Fibroblast of pulmonary artery (primary cell): ENCODE results near the gene MVB12B.

Experiments used
- DNase-seq: peaks from one replicate; pipeline ENCODE4 v3.0.0-alpha.2; 2010; ENCODE audit warnings: low read depth
- H3K4me3 ChIP-seq: replicated peaks from 2 replicates; pipeline ENCODE4 v1.5.1; 2011; ENCODE audit warnings: low read depth, mild to moderate bottlenecking, control low read depth, low read length, moderate library complexity
- TF ChIP-seq, protein P1 (sequence below): IDR thresholded peaks from 2 replicates; pipeline ENCODE4 v1.5.1; 2011; ENCODE audit warnings: mild to moderate bottlenecking, control low read depth, low read length, inconsistent platforms; ENCODE audit errors: missing control alignments

MVB12B gene

DNA sequence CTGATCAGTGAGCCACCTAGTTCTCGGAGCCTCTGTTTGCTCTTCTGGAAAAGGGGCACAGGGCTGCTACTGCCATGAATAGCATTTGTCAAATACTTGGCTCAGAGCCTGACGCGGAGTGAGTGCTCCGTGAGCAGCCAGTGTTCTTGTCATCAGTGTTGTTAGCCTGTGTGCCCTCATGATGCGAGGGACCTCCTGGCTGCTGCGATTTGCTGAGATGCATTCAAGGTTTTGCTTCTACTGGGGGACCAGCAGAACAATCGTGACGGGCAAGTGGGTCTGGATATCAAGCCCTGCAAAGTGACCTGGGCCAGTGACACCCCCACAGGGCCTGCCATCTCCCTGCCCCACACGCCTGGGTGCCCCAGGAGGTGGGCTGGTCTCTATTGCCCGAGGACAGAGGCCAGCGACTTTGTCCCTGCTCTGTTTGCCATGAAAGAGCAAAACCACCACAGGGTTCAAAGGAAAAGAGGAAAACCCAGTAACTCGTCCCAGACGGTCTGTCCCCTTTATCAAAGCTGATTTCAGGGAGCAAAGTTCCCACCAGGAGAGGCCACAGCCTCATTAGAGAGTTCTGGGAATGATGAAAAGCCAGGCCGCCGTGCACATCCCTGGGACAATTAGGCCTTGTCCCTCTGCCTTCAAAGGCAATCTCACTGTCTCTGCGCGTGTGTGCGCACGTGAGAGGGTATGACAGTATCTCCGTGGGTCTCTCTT lies 200.6 kb downstream of the MVB12B start:
- no peak overlapping the region for H3K4me3 ChIP-seq
- TF ChIP-seq, protein P1, sequence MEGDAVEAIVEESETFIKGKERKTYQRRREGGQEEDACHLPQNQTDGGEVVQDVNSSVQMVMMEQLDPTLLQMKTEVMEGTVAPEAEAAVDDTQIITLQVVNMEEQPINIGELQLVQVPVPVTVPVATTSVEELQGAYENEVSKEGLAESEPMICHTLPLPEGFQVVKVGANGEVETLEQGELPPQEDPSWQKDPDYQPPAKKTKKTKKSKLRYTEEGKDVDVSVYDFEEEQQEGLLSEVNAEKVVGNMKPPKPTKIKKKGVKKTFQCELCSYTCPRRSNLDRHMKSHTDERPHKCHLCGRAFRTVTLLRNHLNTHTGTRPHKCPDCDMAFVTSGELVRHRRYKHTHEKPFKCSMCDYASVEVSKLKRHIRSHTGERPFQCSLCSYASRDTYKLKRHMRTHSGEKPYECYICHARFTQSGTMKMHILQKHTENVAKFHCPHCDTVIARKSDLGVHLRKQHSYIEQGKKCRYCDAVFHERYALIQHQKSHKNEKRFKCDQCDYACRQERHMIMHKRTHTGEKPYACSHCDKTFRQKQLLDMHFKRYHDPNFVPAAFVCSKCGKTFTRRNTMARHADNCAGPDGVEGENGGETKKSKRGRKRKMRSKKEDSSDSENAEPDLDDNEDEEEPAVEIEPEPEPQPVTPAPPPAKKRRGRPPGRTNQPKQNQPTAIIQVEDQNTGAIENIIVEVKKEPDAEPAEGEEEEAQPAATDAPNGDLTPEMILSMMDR, result no peak
- no peak for DNase-seq

DNA sequence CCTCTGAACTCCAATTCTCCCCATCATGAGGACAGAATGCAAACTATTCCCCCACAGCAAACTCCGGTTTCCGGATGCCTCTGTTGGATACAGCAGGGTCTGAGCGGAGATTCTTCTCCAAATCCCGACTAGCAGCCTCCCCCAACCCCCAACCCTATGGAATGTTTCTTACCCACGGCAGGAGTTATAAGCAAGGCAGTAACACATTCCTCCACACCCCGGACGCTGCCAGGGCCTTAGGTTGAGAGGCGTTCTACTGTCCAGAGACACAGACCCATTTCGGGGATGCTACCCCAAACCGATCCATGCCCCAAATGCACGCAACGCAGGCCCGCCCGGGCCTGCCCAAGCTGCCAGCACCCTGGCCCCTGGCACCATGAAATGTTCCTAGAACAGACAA lies 201.5 kb downstream of the MVB12B start:
- no peak for DNase-seq
- no peak overlapping the region for H3K4me3 ChIP-seq
- TF ChIP-seq, protein P1, result no peak

DNA sequence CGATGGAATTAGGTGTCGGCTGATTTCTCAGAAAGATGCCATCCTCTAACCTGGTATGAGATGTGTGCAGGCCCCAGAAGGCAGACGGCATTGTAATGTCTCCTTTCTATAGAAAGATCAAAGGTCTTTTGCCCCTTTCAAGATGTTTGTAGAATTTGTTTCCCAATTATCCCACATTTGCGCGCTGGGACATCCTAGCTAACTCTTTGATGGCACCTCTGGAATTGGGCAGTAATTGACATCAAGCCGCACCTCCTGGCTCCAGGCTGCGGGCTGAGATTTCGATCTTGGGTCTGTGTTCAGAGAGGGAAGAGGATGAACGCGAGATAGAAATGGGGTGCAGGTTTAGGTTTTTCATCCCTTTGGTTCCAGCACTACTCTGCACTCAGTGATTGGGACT lies 202.3 kb downstream of the MVB12B start:
- TF ChIP-seq, protein P1, result no peak
- DNase-seq, result no peak
- no peak overlapping the region for H3K4me3 ChIP-seq

DNA sequence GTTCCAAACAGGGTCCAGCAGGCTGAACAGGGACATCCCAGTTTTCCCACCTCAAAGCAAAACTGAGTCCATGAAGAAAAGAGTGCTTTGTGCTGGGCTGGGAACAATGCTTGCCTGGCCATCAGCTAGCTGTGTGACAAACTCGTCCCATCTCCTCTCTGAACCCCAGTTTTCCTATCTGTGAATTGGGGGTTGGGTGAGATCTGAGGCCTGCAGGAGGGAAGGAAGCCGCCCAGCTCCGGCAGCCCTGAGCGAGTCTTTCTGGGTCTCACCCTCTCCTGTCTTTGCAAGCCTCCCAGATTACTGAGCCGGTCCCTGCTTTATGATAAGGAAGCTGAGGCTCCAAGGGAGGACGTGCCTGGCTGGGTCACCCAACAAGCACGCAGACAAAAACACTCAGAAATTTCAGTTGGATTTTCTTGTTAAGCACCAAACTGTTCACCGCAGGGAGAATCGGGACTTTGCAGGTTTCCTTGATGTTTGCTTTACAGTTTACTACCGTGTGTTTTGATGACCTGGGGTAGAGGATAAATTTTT lies 204.5 kb downstream of the MVB12B start:
- no peak for DNase-seq
- TF ChIP-seq, protein P1, result no peak
- H3K4me3 ChIP-seq, result no peak overlapping the region

DNA sequence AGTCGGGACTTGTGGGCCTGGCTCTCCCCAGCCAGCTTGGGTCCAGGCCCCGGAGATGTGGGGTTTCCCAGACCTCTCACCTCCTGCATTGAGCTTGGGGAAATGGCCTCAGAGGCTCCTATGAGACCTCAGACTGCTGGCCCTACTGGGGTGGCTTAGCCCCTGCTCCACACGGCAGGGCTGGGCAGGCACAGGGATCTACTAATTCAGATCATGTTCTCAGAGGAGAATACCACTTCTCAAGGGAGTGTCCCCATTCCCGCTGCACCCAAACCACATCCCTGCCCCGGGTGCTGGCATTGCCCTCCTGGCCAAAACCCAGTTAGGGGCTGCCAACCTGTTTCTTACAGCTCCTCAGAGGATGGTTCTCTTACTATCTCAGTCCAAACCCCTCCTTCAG lies 205.0 kb downstream of the MVB12B start:
- no peak for DNase-seq
- H3K4me3 ChIP-seq, result no peak overlapping the region
- TF ChIP-seq, protein P1, result no peak

DNA sequence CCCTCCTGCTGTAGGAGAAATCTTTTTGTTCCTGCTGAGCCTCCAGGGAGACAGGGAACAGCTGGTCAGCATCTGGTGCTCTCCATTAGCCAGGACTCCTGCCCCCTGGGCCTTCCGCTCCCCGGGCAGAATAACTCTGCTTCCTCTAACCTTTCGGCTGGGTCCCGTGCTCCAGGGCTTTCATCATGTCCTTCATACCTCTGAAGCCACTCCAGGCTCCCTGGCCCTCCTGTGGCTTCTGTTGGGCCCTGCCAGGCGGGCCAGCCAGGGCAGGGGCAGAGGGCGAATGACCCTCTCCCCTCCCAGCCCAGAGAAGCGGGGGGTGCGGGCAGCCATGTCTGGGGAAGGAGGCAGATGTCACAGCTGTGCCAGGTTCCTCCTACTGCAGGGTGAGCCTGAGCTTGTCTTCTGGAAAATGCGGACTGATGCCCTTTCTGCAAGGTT lies 205.4 kb downstream of the MVB12B start:
- DNase-seq, result peak; percentile 21
- H3K4me3 ChIP-seq, result no peak overlapping the region
- TF ChIP-seq, protein P1, result no peak

DNA sequence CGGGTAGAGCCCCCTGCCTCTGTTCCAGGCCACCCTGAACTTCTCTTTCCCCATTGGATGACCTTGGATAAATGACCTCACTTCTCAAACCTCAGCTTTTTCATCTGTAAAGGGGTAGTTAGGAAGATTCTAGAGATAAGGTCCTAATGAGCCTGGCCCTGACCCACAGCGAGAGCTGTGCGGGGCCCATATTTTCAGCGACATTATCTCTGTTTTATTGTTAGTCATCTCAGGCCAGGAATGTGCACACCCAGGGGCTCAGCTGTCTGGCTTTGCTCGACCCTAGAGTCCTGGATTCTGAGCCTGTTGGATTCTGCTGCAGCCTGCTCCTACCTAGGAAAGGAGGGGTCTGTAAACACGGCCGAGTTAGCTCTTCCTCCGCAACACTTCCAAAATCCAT lies 205.9 kb downstream of the MVB12B start:
- no peak overlapping the region for H3K4me3 ChIP-seq
- TF ChIP-seq, protein P1, result no peak
- no peak for DNase-seq
